Measurements from ENCODE around the gene NDOR1. TPM values are rescaled to one million over a fixed set of nuclear protein-coding genes. Genes with fewer than 3 reads are reported as not detected.
"Not testable (repeated sequence)": the region's sequence is repeated elsewhere in the genome, so short reads cannot be mapped to it uniquely, and the experiment has no call there.

The NDOR1 gene
- total RNA-seq, 6 donors from 2014 or later, result 7.7 to 54.5 (median 18.5) TPM

- 0% methylated on average over 14 to 39 of the region's 67 CpGs for WGBS, 2 donors
- H3K4me3 ChIP-seq, result peak within 1 kb of the TSS; percentile 78 to 95 (median 89)
- DNase-seq (peak; percentile 99), ATAC-seq (ENCODE audit: low FRiP score in 2 of 2) (peak; percentile 93 to 96)
- no peaks in the 10 kb centered on the region for H3K27me3 ChIP-seq
- peaks cover 35 to 76% (median 45%) of the 10 kb centered on the region in 4 donors for H3K4me1 ChIP-seq
- peaks cover 9 to 23% (median 18%) of the 10 kb centered on the region in 4 donors for H3K36me3 ChIP-seq
- peak within 1 kb of the TSS; percentile 95 to 99 (median 96) for H3K27ac ChIP-seq
- peak; percentile 100 for TF ChIP-seq POLR2AphosphoS5 (IDR thresholded peaks at IDR 0.05)
- peak in 1 of 4 donors; percentile 92 for TF ChIP-seq EP300 (IDR thresholded peaks at IDR 0.05)
- TF ChIP-seq POLR2A (IDR thresholded peaks at IDR 0.05), result peak; percentile 94 to 100 (median 99)
- peak in 2 of 6 experiments; percentile 27 to 29 for TF ChIP-seq CTCF (IDR thresholded peaks at IDR 0.05)
- no peaks in the 10 kb centered on the region for H3K9me3 ChIP-seq
Observed at GRCh38 chr9:137240841-137241489, 35.5 kb downstream of the NDOR1 start, which contains the start of gene TUBB4B. TSS of gene TUBB4B (plus strand) at chr9:137241287. CDS start at chr9:137241361, 74 bp downstream.

GRCh38 chr9:137241490-137242268, 36.2 kb downstream of the NDOR1 start:
- WGBS, 2 donors, result 4 to 9% methylated on average over 15 to 25 of the region's 83 CpGs
- H3K4me3 ChIP-seq, result peak overlapping the region; percentile 78 to 95 (median 89)
- peaks cover 28 to 69% (median 38%) of the 10 kb centered on the region in 4 donors for H3K4me1 ChIP-seq
- peak overlapping the region; percentile 83 to 99 (median 93) for H3K27ac ChIP-seq
- no peaks in the 10 kb centered on the region for H3K9me3 ChIP-seq
- TF ChIP-seq POLR2A (IDR thresholded peaks at IDR 0.05), result no peak
- peak in 1 of 6 experiments; percentile 3 for TF ChIP-seq CTCF (IDR thresholded peaks at IDR 0.05)
- TF ChIP-seq POLR2AphosphoS5 (IDR thresholded peaks at IDR 0.05), result no peak
- H3K36me3 ChIP-seq, result peaks cover 9 to 23% (median 18%) of the 10 kb centered on the region in 4 donors
- DNase-seq (peak; percentile 67 to 94), ATAC-seq (ENCODE audit: low FRiP score in 2 of 2) (peak in 1 of 2 donors; percentile 31)
- H3K27me3 ChIP-seq, result no peaks in the 10 kb centered on the region

- no peaks in the 10 kb centered on the region for H3K9me3 ChIP-seq
- no peaks in the 10 kb centered on the region for H3K27me3 ChIP-seq
- peaks cover 24 to 64% (median 36%) of the 10 kb centered on the region in 4 donors for H3K4me1 ChIP-seq
- H3K36me3 ChIP-seq, result peaks cover 9 to 23% (median 18%) of the 10 kb centered on the region in 4 donors
- peak in 1 of 2 donors; percentile 84 for DNase-seq
- H3K4me3 ChIP-seq, result peak overlapping the region; percentile 78 to 95 (median 89)
- 80 to 86% methylated on average over 27 to 36 of the region's 36 CpGs for WGBS, 2 donors
- H3K27ac ChIP-seq, result peak overlapping the region; percentile 83 to 99 (median 93)
- no peak for TF ChIP-seq EP300 (IDR thresholded peaks at IDR 0.05)
- TF ChIP-seq POLR2AphosphoS5 (IDR thresholded peaks at IDR 0.05), result peak in 1 of 2 donors; percentile 4
- no peak for ATAC-seq (ENCODE audit: low FRiP score in 2 of 2)
Observed at GRCh38 chr9:137242269-137243203, 37.0 kb downstream of the NDOR1 start.

GRCh38 chr9:137243266-137243625, 37.7 kb downstream of the NDOR1 start:
- H3K4me1 ChIP-seq, result peaks cover 24 to 65% (median 36%) of the 10 kb centered on the region in 4 donors
- peak overlapping the region in 1 of 4 donors; percentile 95 for H3K4me3 ChIP-seq
- 90 to 95% methylated on average over 16 to 18 of the region's 18 CpGs for WGBS, 2 donors
- H3K9me3 ChIP-seq; ATAC-seq (ENCODE audit: low FRiP score in 2 of 2); DNase-seq; H3K27me3 ChIP-seq: not testable (repeated sequence)
- peak overlapping the region in 1 of 4 donors; percentile 28 for H3K27ac ChIP-seq
- peaks cover 9 to 23% (median 18%) of the 10 kb centered on the region in 4 donors for H3K36me3 ChIP-seq

GRCh38 chr9:137243626-137244485, 38.4 kb downstream of the NDOR1 start:
- WGBS, 2 donors, result 76 to 77% methylated on average over 6 to 15 of the region's 15 CpGs
- TF ChIP-seq POLR2A (IDR thresholded peaks at IDR 0.05), result no peak
- peak in 1 of 6 experiments; percentile 7 for TF ChIP-seq CTCF (IDR thresholded peaks at IDR 0.05)
- no peak for TF ChIP-seq POLR2AphosphoS5 (IDR thresholded peaks at IDR 0.05)
- no peak for TF ChIP-seq EP300 (IDR thresholded peaks at IDR 0.05)
- ATAC-seq (ENCODE audit: low FRiP score in 2 of 2) (no peak), DNase-seq (peak in 1 of 2 donors; percentile 66)
- H3K4me3 ChIP-seq, result peak overlapping the region in 1 of 4 donors; percentile 95
- H3K27me3 ChIP-seq, result no peaks in the 10 kb centered on the region
- H3K9me3 ChIP-seq, result no peaks in the 10 kb centered on the region
- peaks cover 9 to 23% (median 18%) of the 10 kb centered on the region in 4 donors for H3K36me3 ChIP-seq
- peak overlapping the region in 1 of 4 donors; percentile 28 for H3K27ac ChIP-seq
- H3K4me1 ChIP-seq, result peaks cover 24 to 59% (median 33%) of the 10 kb centered on the region in 4 donors
